Measurements from ENCODE around the gene ZNF385A.

DNA sequence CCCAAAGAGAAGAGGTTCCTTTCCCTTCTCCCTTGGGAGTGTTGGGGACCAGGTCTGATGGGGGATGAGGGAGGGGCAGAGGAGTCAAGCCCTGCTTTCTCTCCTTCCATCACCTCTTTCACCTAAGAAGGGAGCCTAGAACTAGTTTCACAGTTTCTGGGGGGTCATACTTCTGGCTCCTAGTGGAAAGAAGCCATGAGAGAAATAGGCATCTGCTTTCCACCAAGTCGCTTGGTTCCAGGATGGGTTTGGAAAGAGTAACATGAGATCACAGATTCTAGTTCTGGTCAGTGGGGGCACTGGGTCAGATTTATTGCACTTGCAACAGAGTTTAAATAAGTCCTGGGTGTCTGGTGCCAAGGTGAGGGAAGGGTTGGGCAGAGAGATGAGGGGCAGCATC, 10.5 kb upstream of the ZNF385A start:
- TF ChIP-seq, protein P1, sequence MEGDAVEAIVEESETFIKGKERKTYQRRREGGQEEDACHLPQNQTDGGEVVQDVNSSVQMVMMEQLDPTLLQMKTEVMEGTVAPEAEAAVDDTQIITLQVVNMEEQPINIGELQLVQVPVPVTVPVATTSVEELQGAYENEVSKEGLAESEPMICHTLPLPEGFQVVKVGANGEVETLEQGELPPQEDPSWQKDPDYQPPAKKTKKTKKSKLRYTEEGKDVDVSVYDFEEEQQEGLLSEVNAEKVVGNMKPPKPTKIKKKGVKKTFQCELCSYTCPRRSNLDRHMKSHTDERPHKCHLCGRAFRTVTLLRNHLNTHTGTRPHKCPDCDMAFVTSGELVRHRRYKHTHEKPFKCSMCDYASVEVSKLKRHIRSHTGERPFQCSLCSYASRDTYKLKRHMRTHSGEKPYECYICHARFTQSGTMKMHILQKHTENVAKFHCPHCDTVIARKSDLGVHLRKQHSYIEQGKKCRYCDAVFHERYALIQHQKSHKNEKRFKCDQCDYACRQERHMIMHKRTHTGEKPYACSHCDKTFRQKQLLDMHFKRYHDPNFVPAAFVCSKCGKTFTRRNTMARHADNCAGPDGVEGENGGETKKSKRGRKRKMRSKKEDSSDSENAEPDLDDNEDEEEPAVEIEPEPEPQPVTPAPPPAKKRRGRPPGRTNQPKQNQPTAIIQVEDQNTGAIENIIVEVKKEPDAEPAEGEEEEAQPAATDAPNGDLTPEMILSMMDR (IDR thresholded peaks at IDR 0.05; ENCODE audit: insufficient read depth, low read depth, low read length) = no peak
- no peak for TF ChIP-seq EZH2 (IDR thresholded peaks at IDR 0.05; ENCODE audit: insufficient read depth, low read length)
